ENCODE data around the gene FN3KRP. TPM values are rescaled to one million over a fixed set of nuclear protein-coding genes. Genes with fewer than 3 reads are reported as not detected.
A peak's percentile ranks its signal among the peaks of the same experiment; 100 is the strongest.

FN3KRP gene
- polyA plus RNA-seq, 4 donors = 43.0 to 48.9 (median 47.4) TPM

GRCh38 chr17:82687375-82687861, 29.1 kb upstream of the FN3KRP start:
- DNase-seq (ENCODE audit: low read depth in 4 of 4, low spot score in 3 of 4) = no peak

- DNase-seq (ENCODE audit: low read depth in 4 of 4, low spot score in 3 of 4) = no peak
Observed at GRCh38 chr17:82687871-82688270, 28.6 kb upstream of the FN3KRP start.

DNA sequence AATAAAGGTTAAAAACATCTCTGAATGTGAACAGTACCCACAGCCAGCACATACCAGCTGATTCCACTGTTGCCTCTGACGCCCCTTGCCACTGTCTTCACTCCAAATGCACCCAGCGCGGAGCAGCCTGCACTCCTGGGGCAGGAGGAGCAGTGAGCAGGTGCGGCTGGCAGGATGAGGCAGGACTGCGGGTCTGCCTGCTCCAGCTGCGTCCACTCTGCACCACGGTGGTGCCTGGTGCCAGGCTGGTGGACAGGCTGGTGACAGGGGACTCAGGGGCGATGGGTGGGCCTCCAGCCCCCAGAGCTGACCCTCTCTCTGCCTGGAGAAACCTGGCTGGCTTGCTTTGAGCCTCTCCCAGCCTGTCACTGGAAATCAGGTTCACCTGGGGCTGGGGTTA, 27.4 kb upstream of the FN3KRP start:
- no peak for DNase-seq (ENCODE audit: low read depth in 4 of 4, low spot score in 3 of 4)

- DNase-seq (ENCODE audit: low read depth in 4 of 4, low spot score in 3 of 4) = no peak
Observed at GRCh38 chr17:82690786-82691489, 25.6 kb upstream of the FN3KRP start.

DNA sequence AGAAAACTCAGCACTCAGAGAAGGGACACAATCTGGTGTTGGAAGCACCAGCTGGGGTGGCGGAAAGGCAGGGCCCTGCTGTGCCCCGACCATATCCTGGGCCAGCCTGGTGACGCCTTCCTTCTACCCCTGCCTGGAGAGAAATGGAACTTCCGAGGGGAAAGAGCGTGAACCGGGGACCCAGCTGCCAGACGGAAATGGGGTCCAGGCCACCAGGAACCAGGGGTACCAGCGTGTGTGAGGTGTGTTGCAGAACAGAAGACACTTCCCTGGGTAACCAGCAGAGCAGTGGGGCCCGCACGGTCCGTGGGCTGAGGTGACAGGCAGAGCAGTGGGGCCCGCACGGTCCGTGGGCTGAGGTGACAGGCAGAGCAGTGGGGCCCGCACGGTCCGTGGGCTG, 24.8 kb upstream of the FN3KRP start:
- DNase-seq (ENCODE audit: low read depth in 4 of 4, low spot score in 3 of 4) = no peak

- DNase-seq (ENCODE audit: low read depth in 4 of 4, low spot score in 3 of 4) = no peak
Observed at GRCh38 chr17:82692268-82692667, 24.2 kb upstream of the FN3KRP start.

DNA sequence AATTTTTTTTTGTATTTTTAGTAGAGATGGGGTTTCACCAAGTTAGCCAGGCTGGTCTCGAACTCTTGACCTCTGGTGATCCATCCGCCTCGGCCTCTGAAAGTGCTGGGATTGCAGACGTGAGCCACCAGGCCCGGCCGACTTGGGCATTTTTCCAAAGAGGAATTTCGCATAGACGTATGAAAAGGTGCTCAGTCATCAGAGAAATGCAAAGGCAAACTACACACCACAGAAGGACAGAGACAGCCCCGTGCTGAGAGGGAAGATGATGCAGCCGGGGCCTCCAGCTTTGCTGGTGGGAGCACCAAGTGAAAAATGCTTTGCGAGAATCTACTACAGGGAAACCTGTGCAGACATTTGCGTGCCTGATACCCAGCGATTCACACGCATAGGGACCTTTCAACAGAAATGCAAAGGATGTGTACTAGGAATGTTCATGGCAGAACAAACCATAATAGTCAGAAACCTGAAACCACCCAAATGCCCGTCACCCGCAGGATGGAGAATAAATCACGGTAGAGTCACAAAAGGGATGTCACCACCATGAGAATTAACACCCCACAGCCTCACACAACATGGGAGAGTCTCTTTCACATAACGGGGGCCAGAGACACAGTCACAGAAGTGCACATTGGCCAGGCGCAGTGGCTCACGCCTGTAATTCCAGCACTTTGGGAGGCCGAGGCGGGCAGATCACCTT, 23.2 kb upstream of the FN3KRP start:
- no peak for DNase-seq (ENCODE audit: low read depth in 4 of 4, low spot score in 3 of 4)

DNA sequence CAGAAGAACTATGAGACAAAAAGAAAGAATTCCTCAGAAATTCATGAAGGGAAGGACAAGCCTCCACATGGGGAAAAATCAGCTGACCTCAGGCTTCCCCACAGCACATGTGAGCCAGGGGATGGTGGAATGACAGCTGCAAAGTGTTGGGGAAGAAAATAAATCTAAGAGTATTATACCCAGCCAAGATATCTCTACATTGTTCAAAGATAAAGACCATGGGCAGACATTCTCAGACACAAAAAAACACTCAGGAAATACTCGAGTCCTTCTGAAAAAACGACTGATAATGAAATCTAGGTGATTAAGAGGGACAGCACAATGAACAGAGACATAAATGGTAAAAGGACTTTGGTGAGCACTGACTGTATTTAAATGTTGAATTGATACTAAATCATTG, 21.9 kb upstream of the FN3KRP start:
- DNase-seq (ENCODE audit: low read depth in 4 of 4, low spot score in 3 of 4) = no peak

GRCh38 chr17:82696259-82696658, 20.2 kb upstream of the FN3KRP start:
- DNase-seq (ENCODE audit: low read depth in 4 of 4, low spot score in 3 of 4) = no peak

GRCh38 chr17:82696916-82697807, 19.3 kb upstream of the FN3KRP start:
- DNase-seq (ENCODE audit: low read depth in 4 of 4, low spot score in 3 of 4) = no peak

- no peak for DNase-seq (ENCODE audit: low read depth in 4 of 4, low spot score in 3 of 4)
Observed at GRCh38 chr17:82697808-82698064, 18.8 kb upstream of the FN3KRP start.

DNA sequence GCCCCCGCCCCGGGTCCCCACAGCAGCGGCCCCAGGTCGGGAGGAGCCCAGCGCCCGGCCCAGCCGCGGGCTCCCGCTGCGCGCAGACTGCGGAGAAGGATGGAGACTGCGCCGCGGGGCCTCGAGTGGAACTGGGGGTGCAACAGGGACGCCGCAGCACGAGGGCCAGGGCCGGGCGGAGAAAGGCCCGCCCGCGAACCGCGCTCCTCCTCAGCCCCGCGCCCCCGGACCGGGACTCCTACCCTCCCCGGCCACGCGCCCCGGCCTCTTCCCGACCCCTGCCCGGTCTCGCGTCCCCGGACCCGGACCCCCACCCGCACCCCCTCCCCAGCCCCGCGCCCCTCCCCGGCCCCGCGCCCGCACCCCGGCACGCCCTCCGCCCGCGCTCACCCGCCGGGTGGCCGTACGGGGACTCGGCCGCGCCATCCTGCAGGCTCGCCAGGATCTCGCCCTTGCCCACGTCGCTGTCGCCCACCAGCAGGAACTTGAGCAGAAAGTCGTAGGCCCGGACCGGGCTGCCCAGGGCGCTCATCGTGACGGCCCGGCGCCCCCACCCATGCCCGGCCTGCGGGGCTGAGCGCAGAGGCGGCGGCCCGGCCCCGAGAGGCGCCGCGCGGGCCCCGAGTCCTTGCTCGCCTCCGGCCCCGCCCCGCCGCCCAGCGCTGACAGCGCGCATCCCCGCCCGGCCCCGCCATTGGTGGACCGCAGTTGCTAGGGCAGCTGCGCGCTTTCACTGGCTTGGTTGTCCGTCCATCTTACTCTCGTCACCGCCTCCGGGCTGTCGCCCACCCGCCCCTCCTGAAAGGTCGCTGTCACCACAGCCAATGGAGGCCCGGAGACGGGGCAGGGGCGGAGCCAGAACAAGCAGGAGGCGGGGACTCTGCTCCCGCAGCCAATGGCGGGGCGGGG, 18.2 kb upstream of the FN3KRP start, which contains the start of gene RAB40B:
RAB40B (minus strand) TSS at position 634 of the 909 bp plus-strand sequence; CDS start at position 532, 102 bp downstream.
- DNase-seq (ENCODE audit: low read depth in 4 of 4, low spot score in 3 of 4) = peak; percentile 94 to 97 (median 96)

DNA sequence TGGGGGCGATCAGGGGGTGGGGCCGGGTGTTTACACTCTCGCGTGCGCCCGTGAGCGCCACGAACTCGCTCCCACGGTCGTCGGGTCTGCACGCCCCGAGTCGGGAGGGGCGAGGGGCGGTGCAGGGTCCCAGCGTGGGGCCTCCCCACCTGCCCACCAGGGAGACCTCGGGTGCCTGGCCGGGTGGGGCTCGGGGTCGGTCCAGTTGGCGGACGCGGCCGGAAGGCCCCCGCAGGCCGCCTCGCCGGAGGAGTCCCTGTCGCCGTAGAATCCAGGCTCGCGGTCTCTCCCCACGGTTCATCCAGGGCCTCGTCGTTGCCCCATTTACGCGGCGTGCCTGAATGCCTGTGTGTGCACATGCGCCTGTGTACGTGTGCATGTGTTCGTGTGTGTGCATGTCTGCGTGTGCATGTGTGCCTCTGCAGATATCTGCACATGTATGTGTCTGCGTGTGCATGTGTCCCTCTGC, 17.5 kb upstream of the FN3KRP start:
- DNase-seq (ENCODE audit: low read depth in 4 of 4, low spot score in 3 of 4) = no peak

DNA sequence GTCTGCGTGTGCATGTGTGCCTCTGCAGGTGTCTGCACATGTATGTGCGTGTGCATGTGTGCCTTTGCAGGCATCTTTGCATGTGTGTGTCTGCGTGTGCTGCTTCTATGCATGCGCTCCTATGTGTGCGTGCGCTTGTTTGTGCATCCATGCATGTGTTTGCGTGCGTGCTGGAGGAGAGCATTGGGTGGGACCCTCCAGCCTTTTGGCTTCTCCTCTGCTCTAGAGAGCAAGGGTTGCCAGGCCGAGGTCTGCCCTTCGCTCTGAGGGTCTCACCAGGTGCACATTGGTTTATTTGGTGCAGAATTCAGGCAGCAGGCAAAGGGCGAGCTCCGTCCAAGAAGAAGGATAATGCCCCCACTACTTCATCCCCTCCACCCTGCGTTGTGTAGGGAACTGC, 17.0 kb upstream of the FN3KRP start:
- no peak for DNase-seq (ENCODE audit: low read depth in 4 of 4, low spot score in 3 of 4)

DNA sequence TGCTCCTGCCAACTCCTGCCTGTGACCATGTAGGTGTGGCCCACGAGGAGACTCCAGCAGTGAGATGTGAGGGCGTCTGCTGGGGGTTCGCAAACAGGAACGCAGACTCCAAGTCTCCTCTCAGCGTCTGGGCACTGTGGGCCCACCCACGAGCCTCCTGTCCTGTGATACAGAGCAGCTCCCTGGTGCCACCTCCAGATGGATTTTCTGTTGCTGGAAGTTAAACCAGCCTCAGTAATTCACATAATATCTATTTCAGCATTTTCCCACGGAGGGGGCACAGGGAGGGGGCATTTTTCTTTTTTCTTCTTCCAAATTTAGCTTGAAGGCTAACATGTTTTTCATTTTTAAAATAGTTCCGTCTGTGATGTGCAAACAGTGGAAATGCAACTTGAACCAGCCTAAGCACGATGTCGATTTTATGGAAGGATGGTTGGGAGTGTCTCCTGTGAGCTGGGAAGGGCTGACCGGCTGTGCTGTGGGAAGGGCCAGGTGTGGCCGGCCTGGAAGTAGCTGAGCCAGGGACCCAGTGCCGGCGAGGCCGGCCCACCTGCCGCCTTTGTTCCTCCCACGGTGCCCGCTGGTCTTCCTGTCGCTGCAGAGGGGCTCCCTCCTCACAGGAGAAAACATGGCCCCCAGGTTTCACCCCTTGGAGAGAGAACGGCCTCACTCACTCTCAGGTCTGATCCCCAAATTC, 14.1 kb upstream of the FN3KRP start:
- no peak for DNase-seq (ENCODE audit: low read depth in 4 of 4, low spot score in 3 of 4)

DNA sequence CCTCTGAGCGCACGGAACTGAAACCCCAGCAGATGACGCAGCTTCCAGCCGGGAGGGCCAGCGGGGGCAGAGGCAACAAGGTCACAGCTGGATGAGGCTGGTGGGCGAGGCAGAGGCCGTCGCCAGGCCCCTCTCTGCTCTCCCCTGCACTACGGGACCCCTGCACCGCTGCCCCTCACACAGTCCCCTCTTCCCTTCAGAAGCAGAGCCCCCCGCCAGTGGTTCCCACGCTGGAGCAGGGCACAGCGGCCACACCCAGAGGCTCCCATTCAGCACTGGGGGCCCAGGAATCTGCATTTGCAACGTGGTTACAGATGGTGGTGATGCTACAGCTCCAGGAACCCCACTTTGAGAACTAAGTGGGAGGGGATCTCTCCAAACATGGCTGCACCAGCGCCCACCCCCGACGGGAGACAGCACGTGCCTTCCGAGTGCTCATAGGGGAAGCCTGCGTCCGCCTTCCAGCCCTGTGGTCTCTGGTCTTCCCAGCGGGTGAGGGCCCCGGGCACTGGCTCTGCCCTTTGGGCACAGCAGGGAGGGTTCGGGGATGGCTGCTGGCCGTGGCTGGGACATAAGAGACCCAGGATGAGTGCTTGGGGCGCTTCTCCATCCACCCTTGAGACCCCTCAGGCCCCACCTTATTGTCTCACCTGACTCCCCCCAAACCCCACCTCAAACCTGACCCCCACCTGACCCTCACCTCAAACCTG, 13.3 kb upstream of the FN3KRP start:
- DNase-seq (ENCODE audit: low read depth in 4 of 4, low spot score in 3 of 4) = no peak

DNA sequence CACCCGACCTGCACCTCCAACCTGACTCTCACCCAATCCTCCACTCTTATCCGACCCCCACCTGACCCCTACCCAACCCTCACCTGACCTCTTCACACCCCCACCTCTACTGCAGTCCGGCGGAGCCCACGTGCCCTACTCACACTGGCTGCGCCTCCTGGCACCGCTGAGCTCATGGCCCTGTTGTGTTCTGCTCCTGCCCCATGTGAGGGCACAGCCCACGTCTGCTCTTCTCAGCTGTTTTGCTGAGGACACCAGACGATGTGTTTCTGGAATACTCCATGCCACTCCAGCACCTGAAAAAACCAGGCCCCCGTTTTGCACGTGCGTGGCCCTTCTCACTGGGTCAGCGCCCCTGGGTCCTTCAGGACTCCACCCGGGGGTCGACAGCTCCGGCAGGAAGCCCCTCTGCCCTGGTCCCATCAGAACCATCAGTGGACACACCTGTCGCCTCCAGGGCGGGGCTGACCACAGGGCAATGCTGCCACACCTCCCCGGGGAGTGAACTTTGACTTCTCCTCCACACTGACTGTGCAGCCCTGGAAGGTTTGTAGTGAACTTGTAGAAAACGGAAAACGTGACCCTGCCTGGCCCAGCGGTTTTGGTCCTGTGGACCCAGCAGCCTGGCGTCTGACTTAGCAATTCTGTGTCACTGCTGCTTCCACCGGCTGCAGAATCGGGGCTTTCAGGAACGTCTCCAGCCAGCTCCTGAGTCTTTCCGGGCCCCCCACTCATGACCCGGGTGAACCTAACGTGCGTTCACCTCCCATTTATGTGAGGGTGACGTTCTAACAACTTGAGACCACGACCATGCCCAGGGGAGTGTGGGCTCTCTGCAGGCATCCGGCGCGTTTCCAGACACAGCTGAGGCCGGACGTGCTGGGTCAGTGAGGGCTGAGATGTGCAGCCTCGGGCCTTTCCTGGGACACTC, 12.3 kb upstream of the FN3KRP start:
- DNase-seq (ENCODE audit: low read depth in 4 of 4, low spot score in 3 of 4) = no peak

- no peak for DNase-seq (ENCODE audit: low read depth in 4 of 4, low spot score in 3 of 4)
Observed at GRCh38 chr17:82704886-82705285, 11.6 kb upstream of the FN3KRP start.
